GM19455 (cell line): ENCODE measurements around the gene GH1.
A peak's percentile ranks its signal among the peaks of the same experiment; 100 is the strongest.
"Not testable (repeated sequence)": the region's sequence is repeated elsewhere in the genome, so short reads cannot be mapped to it uniquely, and the experiment has no call there.

ENCODE experiments used
- ATAC-seq: cut with Tn5 transposase; IDR thresholded peaks from one replicate; pipeline ENCODE4 v1.9.1; 2021; ENCODE audit not compliant: unreplicated experiment

Gene GH1

GRCh38 chr17:63918789-63919305, at the start of gene GH1:
GH1 (minus strand) TSS chr17:63918839; CDS start chr17:63918776, 63 bp downstream.
- not testable (repeated sequence) for ATAC-seq

GRCh38 chr17:63967953-63968352, 49.3 kb upstream of the GH1 start:
- ATAC-seq: no peak

GRCh38 chr17:63966646-63967264, 48.1 kb upstream of the GH1 start:
- ATAC-seq: no peak

- no peak for ATAC-seq
Observed at GRCh38 chr17:63963123-63963522, 44.5 kb upstream of the GH1 start.

- no peak for ATAC-seq
Observed at GRCh38 chr17:63962298-63962744, 43.7 kb upstream of the GH1 start.

GRCh38 chr17:63961355-63962212, 42.9 kb upstream of the GH1 start:
- ATAC-seq: no peak

GRCh38 chr17:63960430-63960829, 41.8 kb upstream of the GH1 start:
- ATAC-seq: no peak

GRCh38 chr17:63960006-63960405, 41.4 kb upstream of the GH1 start:
- ATAC-seq: no peak

GRCh38 chr17:63956296-63956920, 37.8 kb upstream of the GH1 start:
- ATAC-seq: no peak

GRCh38 chr17:63955791-63956190, 37.2 kb upstream of the GH1 start:
- no peak for ATAC-seq

- ATAC-seq: no peak
Observed at GRCh38 chr17:63955232-63955631, 36.6 kb upstream of the GH1 start.

- ATAC-seq: no peak
Observed at GRCh38 chr17:63954402-63955063, 35.9 kb upstream of the GH1 start.

- ATAC-seq: no peak
Observed at GRCh38 chr17:63950940-63951907, 32.6 kb upstream of the GH1 start.

GRCh38 chr17:63949576-63950250, 31.1 kb upstream of the GH1 start:
- ATAC-seq: no peak

- no peak for ATAC-seq
Observed at GRCh38 chr17:63948521-63948920, 29.9 kb upstream of the GH1 start.

- no peak for ATAC-seq
Observed at GRCh38 chr17:63947711-63948330, 29.2 kb upstream of the GH1 start.

- peak; percentile 61 for ATAC-seq
Observed at GRCh38 chr17:63946440-63947363, 28.1 kb upstream of the GH1 start.
